ENCODE results near the gene VIM. TPM values are rescaled to one million over a fixed set of nuclear protein-coding genes. Genes with fewer than 3 reads are reported as not detected.

VIM gene
- total and polyA plus RNA-seq, 10 donors: 510 to 2,377 (median 1,295) TPM

DNA sequence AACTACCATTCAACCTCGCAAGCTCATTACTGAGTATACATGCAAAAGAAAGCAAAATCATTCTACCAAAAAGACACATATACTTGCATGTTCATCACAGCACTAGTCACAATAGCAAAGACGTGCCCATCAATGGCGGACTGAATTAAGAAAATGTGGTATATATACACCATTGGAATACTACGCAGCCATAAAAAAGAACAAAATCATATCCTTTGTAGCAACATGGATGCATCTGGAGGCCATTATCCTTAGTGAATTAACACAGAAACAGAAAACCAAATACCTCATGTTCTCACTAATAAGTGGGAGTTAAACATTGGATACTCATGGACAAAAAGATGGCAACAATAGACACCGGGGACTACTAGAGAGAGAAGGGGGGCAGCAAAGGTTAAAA is 33.0 kb upstream of the VIM start:
- no peaks in the 10 kb centered on the region for H3K27me3 ChIP-seq (replicated peaks in 1 of 7)
- no peaks in the 10 kb centered on the region for H3K9me3 ChIP-seq
- DNase-seq: no peak
- no peak for TF ChIP-seq POLR2A (IDR thresholded peaks at IDR 0.05)
- TF ChIP-seq POLR2AphosphoS5 (IDR thresholded peaks at IDR 0.05): no peak
- TF ChIP-seq, protein P1, sequence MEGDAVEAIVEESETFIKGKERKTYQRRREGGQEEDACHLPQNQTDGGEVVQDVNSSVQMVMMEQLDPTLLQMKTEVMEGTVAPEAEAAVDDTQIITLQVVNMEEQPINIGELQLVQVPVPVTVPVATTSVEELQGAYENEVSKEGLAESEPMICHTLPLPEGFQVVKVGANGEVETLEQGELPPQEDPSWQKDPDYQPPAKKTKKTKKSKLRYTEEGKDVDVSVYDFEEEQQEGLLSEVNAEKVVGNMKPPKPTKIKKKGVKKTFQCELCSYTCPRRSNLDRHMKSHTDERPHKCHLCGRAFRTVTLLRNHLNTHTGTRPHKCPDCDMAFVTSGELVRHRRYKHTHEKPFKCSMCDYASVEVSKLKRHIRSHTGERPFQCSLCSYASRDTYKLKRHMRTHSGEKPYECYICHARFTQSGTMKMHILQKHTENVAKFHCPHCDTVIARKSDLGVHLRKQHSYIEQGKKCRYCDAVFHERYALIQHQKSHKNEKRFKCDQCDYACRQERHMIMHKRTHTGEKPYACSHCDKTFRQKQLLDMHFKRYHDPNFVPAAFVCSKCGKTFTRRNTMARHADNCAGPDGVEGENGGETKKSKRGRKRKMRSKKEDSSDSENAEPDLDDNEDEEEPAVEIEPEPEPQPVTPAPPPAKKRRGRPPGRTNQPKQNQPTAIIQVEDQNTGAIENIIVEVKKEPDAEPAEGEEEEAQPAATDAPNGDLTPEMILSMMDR (IDR thresholded peaks at IDR 0.05 in 8 of 11, conservative IDR thresholded peaks at IDR 0.05 in 3 of 11): no peak
- peaks cover 0 to 14% (median 8%) of the 10 kb centered on the region in 6 donors for H3K4me1 ChIP-seq
- H3K36me3 ChIP-seq: no peaks in the 10 kb centered on the region
- intact Hi-C loops (cut with DNase I; ENCODE audit: low total_unique reads): no loop called here
- no peak overlapping the region for H3K4me3 ChIP-seq
- 77 to 93% (median 78%) methylated on average over 5 of the region's 5 CpGs for WGBS, 5 donors
- H3K27ac ChIP-seq: no peak overlapping the region

- Histone ChIP-seq H3K9me3 (no peaks in the 10 kb centered on the region), H3K4me3 (no peak overlapping the region), H3K27ac (no peak overlapping the region), H3K4me1 (peaks cover 0 to 23% (median 15%) of the 10 kb centered on the region in 6 donors), H3K27me3 (replicated peaks in 1 of 7) (no peaks in the 10 kb centered on the region), H3K36me3 (no peaks in the 10 kb centered on the region)
- 76 to 91% (median 86%) methylated on average over 2 of the region's 2 CpGs for WGBS, 5 donors
- no peak for DNase-seq
- TF ChIP-seq POLR2AphosphoS5 (IDR thresholded peaks at IDR 0.05): no peak
- TF ChIP-seq POLR2A (IDR thresholded peaks at IDR 0.05): no peak
- TF ChIP-seq, protein P1 (IDR thresholded peaks at IDR 0.05 in 8 of 11, conservative IDR thresholded peaks at IDR 0.05 in 3 of 11): no peak
- intact Hi-C loops (cut with DNase I; ENCODE audit: low total_unique reads): no loop called here
Measured at GRCh38 chr10:17196045-17196444, 32.0 kb upstream of the VIM start.

DNA sequence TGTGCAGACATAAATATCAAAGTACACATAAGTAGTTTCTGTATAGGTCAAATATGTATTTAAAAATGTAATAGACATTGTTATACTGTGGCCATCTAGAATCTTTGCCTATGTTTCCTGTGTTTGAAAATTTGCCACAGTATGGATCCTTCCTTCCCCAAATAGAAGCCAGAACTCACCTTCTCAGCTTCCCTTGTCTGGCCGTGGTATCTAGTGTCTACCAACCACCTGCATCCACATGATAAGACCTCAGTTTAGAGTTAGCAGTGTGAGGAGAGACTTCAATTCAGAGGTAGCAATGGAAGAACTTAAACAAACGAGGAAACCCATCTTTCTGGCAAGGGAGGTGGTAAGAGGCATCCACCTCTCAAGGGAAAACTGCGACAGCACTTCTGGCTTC is 31.5 kb upstream of the VIM start:
- H3K27me3 ChIP-seq (replicated peaks in 1 of 7): no peaks in the 10 kb centered on the region
- H3K4me1 ChIP-seq: peaks cover 0 to 25% (median 17%) of the 10 kb centered on the region in 6 donors
- TF ChIP-seq, protein P1 (IDR thresholded peaks at IDR 0.05 in 8 of 11, conservative IDR thresholded peaks at IDR 0.05 in 3 of 11): no peak
- no peak for TF ChIP-seq POLR2AphosphoS5 (IDR thresholded peaks at IDR 0.05)
- no peak for TF ChIP-seq POLR2A (IDR thresholded peaks at IDR 0.05)
- no peak overlapping the region for H3K27ac ChIP-seq
- WGBS, 5 donors: 53 to 79% (median 59%) methylated on average over 3 of the region's 3 CpGs
- no peak for DNase-seq
- no peak overlapping the region for H3K4me3 ChIP-seq
- H3K36me3 ChIP-seq: no peaks in the 10 kb centered on the region
- no peaks in the 10 kb centered on the region for H3K9me3 ChIP-seq
- intact Hi-C loops (cut with DNase I; ENCODE audit: low total_unique reads): no loop called here

DNA sequence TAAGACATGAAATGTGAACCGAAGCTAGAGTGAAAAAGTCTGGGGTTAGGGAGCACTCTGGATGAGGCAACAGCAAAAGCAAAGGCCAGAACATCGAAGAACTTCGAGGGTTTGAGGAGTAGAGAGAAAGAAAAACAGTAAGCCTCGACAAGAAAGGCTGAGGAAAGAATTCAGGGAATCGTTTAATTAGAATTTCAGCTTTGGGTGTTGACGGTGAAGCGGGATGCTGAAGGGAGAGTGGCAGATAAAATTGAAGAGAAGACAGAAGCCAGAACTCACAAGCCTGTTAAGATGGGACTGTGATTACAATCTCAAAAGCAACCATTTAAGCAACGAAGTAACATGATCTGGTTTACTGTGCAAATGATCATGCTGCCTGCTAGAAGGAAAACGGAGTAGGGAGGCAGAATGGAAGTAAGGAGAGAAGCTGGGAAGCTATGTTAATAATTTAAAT is 28.7 kb upstream of the VIM start:
- WGBS, 5 donors: 44 to 62% (median 57%) methylated on average over 9 of the region's 9 CpGs
- Histone ChIP-seq H3K27me3 (replicated peaks in 1 of 7) (no peaks in the 10 kb centered on the region), H3K4me3 (peak overlapping the region in 2 of 8 donors; percentile 76 to 84), H3K4me1 (peaks cover 0 to 31% (median 22%) of the 10 kb centered on the region in 6 donors), H3K9me3 (no peaks in the 10 kb centered on the region), H3K36me3 (no peaks in the 10 kb centered on the region), H3K27ac (peak overlapping the region in 7 of 8 donors; percentile 89 to 98 (median 94))
- intact Hi-C loops (cut with DNase I; ENCODE audit: low total_unique reads): no loop called here
- no peak for DNase-seq
- TF ChIP-seq POLR2AphosphoS5 (IDR thresholded peaks at IDR 0.05) (no peak), POLR2A (IDR thresholded peaks at IDR 0.05) (no peak)
- TF ChIP-seq, protein P1 (IDR thresholded peaks at IDR 0.05 in 8 of 11, conservative IDR thresholded peaks at IDR 0.05 in 3 of 11): no peak
